EL (cell line): ENCODE data around the gene ZBTB39.
A peak's percentile ranks its signal among the peaks of the same experiment; 100 is the strongest.
"Not testable (repeated sequence)": the region's sequence is repeated elsewhere in the genome, so short reads cannot be mapped to it uniquely, and the experiment has no call there.

Experiments used
- DNase-seq: peaks from one replicate; pipeline ENCODE4 v3.0.0-alpha.2; 2016

The ZBTB39 gene

DNA sequence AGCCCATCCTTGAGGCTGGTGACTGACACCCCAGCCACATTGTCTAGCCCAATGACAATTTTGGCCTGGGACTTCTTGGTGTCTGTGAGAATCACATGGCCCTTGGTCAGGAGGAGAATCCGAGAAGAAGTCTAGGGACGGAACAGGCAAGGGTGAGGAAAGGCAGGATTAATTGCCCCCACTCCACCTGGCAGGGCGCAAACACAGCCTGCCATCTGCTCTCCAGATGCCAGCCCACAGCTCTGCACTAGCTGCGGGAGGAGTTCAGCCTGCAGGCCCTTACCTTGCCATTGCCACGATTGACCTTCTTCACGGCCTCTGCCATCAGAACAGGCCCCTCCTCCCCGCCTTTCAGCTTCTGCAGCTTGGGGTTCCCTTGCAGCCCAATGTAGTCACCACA, 23.1 kb upstream of the ZBTB39 start:
- DNase-seq: no peak

DNA sequence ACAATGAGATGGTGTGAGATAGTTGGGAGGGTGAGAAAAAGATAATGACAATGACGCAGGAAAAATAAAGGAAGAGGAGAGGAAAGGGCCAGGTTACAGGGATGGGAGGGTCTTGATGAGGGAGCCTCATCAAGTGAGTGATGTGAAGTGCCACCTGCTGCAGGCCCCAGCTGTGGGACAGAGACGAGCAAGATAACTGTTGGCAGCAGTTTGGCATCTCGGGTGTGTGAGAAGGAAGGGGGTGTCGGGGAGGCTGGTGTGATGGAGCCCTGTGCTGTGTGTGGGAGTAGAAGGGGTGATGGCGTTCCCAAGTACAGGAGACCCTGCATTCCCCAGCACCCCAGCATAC, 21.4 kb upstream of the ZBTB39 start:
- DNase-seq: no peak

DNA sequence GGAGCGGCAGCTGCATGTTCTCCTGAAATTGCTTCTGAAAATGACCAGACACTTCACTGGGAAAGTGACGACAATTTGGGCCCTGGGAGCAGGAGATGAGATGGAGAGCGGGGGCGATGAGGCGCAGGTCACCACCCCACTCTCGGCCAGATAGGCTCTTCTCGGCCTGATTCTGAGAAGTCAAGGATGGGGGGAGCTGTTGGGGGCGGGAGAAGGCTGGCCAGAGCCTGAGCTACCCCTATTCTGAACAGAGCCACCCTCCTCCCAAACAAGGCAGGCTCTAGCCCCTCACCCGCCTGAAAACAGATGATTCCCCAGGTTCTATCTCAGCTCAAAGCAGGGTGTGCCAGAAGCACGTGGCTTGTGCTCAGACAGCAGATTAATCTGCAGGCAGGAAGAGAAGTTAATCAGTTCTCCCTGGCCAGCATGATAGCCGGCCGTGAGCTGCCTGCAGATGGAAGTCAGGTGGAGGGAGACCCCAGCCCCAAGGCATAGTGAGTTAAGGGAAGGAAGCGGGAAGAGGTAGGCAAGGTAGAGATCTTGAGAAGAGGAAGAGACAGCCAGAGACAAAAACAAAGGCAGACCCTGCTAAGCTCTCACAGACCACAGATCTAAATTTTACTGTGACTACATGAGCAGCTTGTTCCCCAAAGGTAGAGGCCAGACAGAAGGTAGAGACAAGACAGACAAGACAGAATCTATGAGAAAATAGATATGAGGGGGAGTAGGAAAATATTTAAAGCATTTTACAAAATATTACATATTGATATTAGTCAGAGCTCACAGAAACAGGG, 20.9 kb upstream of the ZBTB39 start:
- no peak for DNase-seq

DNA sequence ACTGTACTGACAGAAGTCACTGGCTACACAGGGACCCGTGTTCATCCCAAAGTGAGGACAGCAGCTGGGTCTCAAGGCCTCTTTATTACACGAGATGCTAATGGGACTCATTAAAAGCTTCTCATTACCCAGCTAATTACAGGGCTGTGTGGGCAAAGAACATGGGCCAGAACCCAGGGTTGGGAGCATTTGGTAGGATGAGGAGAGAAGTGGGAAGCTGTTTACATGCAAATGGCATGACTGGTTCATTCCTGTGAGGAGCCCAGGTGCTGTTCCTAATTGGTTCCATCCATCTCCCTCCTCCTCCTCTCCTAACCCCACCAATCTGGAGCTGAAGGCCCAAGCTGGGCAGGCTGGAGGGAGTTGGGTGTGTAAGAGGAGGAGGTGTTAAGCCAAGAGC, 18.9 kb upstream of the ZBTB39 start:
- no peak for DNase-seq

DNA sequence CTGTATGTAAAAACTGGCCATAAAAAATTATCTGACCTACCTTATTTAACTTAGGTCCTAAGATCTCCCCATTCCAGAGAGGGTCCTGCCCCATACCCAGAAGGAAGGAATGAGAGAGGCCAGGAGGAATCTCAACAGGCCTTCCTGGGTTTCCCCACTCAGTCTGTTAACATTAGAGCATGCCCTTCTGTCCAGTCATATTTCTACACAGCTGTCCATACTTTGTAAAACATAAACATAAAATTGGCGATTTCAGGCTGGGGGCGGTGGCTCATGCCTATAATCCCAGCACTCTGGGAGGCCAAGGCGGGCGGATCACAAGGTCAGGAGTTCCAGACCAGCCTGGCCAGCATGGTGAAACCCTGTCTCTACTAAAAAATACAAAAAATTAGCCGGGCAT, 16.0 kb upstream of the ZBTB39 start:
- DNase-seq: not testable (repeated sequence)

DNA sequence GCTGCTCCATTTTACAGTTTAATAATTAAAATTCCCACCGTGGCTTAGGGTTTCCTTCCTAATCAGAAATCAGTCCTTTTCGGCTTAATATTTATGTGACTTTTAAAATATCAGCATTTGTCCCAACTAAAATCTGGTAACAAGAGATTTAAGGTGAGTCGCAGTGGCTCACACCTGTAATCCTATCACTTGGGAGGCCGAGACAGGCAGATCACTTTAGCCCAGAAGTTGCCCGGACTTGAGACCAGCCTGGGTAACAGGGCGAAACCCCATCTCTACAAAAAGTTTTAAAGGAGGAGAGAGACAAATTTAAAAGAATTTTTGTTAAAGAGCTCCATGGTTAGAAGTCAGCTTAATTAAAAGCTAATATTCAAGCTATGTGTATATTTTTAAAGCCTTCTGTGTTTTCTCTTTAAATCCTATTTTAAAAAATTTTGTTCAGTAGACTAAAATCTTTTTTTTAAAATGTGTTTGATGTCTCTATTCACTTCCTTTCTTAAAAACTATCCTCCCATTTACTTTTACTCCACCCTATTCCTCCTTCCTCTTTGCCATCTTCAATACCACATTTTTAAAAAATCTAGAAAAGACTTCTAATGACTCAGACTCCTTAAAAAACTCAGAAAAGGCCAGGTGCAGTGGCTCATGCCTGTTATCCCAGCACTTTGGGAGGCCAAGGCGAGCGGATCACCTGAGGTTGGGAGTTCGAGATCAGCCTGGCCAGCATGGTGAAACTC, 13.8 kb upstream of the ZBTB39 start:
- no peak for DNase-seq

DNA sequence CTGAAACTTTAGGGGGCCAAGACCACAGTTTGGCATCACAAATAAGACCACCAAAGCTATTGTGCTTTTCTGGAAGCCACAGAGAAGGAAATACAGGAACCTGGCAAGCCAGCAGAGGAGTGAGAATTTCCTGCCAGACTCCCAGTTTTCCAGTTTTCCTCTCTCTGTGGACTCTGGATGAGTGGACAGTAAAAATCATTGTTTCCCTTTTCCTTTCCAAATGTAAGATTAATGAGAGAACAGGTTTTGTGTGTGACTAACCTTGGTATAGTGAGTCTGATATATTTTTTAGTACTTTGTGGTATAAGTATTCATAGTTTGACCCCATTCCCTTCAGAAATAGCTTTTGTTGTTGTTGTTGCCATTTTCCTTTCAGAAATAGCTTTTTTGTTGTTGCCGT, 12.6 kb upstream of the ZBTB39 start:
- no peak for DNase-seq

DNA sequence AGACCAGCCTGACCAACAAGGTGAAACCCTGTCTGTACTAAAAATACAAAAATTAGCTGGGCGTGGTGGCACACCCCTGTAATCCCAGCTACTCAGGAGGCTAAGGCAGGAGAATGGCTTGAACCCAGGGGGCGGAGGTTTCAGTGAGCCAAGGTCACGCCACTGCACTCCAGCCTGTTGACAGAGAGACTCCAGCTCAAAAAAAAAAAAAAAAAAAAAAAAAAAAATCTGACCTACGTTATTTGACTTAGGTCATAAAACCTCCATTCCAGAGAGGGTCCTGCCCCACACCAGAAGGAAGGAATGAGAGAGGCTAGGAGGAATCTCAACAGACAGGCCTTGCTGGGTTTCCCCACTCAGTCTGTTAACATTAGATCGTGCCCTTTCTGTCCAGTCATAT, 12.0 kb upstream of the ZBTB39 start:
- DNase-seq: not testable (repeated sequence)

DNA sequence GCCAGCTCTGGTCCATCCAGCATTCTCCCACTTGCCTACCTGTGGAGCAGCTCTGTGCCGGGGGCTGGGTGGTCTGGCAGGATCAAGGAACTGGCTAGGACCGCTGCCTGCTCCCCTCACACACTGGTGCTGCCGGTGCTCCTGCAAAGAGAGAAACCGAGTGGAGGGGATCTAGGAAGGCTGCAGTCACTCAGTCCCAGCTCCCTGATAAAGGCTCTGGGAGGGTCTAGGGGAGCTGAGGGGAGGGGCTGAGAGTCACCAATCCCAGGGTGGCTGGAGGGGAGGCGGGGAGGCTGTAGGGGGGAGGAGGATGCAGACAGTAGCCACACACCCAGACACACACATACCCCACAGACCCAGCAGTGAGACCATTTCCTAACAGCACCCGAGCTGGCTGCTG, 10.0 kb upstream of the ZBTB39 start, which contains the start of gene TAC3:
Gene TAC3, minus strand, starts transcription at position 182 of the 400 bp plus-strand sequence. CDS start 732 bp downstream, outside the sequence.
- DNase-seq: no peak

DNA sequence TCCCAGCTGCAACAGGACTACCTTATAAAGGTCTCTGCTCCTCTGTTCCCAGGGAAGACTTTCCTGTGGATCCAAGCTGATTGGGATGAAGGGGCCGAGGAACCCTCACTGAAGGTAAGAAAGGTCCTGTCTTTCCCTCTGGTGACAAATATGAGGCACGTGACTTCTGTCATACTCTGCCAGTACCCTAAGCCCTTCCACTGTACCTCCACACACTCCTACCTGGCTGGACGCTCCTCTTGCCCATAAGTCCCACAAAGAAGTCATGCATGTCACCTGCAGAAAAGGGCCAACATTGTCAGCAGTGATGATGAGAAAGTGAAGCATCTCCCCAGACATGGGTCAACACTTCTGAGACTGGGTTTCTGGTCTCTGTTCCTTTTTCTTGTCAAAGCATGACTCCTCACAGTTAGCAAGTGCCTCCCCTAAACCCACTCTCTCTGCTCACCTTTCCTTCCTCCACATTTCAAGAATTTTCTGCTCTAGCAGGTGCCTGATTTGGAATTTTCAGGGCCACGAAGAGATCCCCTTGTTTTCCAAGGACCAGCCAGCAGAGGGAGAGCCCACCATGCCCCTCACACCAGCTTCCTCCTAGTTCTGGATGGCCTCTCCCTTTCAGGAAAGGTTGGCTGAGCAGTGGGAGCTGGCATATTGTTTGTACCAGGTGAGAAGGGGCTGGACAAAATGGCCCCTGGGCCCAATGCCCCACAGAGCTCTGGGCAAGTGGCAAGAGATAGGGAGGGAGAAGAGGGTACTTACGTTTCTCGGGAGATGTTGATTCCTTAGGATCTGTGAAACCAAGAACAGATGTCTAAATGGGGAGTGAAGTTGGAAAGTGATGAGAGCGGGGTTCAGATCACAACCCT, 6.5 kb upstream of the ZBTB39 start:
- DNase-seq: no peak

DNA sequence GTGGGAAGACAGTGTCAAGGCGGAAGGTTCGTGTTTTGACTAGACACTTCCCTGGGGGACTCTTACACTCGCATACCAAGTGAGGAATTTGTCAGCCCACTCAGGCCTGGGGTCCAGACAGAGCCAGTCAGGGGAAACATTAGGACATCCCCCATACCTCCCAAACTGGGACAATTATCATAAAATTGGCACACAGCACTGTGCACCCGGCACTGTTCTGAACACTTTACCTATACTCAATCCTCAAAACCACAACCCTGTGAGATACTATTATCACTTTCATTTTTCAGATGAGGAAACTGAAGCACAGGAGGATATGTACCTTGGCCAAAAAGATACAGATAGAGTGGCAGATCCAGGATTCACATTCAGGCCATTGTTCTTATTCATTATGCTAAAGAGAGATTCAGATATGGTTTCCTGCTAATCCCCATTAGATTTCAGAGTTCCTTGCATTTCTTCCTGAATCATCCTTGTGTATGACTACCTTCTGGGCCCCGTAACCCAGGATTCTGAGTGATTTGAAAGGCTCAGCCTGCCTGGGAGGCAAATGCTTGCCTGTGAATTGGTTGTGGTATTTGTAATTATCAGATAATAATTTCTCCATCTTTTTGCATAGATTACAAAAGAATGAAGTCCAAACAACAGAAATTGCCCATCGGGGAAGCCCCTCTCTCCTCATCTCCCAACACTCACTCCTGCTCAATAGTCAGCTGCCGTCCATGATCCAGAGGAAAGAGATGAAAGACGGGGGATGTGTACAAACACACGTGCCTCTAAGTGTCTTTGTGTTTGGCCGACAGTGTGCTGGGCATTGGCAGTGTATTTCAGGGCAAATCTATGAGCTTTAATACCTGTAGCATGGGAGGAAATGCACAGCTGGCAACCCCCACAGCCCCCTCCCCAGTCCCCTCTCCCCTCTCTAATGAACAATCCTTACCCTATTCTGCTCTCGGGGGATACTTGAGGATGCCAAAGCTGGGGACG, 5.4 kb upstream of the ZBTB39 start:
- DNase-seq: no peak

DNA sequence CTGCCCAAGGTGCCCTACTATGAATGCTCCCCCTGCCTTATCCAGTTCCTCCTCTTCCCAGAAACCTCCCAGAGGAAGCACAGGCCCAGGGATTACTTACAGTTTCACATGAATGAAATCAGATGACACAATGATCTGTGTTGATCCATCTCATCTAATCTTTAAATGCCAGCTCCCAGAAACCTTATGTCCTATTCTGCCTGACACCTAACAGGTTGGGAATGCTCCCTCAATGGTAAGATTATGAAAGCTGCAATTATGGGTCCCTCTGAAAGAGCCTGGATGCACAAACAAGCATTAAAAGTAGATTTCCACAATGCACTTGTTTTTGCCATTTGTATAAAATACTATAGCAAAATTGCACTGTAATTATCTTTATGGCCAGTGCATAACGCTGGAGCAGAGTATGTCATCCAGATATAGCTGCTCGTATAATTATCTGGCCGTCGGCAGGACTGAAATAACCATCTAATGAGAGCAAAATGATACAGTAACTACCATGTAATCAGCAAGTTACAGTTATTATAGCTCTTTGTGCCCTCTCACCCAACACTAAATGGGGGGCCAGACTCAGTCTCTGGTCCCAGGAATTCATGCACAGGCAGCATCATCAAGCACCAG, 4.4 kb upstream of the ZBTB39 start:
- no peak for DNase-seq

DNA sequence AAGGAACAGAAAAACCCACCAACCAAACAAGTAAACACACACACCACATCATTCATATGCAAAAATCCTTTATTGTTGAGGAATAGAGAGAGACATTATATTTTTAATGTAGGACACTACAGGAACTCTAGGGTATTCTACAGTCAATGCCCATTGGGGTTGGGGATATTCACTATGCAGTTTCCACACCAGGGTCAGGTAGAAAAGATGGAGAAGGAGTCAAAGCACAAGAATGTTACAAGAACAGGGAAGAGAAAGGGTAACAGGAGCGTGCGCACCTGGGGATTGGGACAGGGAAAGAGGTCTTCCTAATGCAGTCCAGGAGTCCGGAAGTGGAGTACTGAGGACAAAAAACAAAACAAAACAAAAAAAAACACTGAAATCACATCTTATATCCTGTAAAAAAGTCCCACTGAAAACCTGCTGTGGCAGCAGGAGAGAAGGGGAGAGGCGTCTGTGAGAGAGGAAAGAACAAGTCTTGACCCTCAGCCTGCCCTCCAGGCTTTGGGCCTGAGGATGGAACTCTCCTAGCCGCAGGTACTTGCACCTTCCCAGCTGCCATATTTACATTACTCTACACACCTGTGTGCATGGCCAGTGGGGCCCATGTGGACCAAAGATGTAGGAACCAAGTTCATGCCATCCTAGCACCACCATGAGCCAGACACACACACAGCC, 3.7 kb upstream of the ZBTB39 start:
- no peak for DNase-seq

DNA sequence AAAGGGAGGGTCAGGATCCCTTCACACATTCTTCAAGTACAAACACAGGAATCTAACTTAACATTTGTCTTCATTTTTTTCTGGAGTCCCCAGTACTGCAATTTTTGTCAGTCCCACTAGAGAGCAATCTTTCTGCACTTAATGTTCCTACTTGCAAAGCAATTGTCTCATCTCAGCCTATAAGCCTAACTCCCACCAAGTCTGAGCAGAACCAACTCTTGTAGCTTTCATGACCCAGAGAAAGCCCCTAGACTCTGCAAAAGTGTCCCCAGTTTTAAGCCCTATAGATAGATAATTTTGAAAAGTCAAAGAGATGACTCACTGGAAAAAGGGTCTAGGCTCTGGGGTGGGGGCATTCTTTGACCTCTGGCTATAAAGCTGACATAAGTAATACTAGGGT, 1.8 kb upstream of the ZBTB39 start:
- DNase-seq: peak; percentile 67

DNA sequence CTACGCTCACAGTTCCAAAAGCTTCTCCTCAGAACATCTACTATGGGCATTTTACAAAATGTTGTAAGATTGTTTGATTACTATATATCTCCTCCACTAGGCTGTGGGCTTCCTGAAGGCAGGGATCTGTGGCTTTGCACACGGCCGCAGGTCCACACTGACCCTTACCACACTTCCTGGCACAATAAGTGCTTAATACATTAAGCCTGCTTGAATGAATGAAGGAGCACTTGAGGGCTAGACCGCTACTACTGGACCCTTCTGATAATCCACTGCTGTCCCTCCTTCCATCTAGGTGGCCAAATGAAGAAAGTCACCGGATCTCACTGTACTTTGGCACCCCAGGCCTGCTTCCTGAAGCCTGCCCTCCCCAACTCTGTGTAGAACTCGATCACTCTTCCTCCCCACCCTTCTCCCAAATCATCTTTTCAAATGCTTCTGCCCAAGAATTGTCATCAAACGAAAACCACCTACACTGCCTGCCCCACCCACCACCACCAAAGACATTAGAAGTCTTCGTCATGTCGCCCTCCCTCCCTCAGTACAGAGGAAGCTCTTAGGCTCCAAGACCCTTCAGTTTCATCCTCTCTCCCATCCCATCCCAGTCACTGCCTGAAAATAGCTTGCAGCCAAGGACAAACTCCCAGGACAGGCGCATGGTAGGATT, 596 bp upstream of the ZBTB39 start:
- DNase-seq: no peak

DNA sequence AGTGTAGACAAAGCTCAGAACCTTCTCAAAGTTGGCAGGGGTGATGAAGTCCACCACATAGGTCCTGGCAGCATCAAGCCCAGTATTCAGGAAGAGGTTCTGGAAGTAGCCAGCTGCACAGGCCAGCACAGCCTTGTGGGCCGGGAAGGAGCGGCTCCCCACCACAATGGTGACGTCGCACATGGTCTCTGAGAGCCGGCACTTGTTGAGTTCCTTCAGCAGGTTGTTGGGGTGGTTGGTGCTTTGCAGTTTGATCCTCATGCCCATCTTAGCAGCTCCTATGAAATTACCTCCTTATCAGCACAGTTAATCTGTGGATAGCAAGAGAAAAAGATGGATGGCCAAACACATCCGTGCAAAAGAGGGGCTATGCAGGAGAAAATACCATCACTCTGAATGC, 1.7 kb downstream of the ZBTB39 start:
- DNase-seq: no peak

DNA sequence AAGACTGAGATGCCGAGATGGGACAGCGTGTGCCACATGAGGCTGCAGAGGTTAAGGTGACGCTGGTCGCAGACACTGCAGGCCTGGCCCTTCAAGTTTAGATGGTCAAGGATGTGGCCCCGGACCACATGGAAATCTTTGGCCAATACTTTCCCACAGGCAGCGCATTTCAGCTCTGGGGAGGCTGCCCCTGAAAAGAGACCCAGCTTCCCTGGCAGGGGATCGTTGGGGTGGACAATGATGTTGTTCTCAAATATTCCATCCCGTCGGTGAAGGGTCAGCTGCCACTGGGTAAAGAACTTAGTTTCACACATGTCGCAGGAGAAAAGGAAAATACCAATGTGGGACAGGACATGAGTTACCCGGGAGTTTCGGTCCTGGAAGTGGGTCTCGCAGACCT, 3.0 kb downstream of the ZBTB39 start:
- DNase-seq: no peak

DNA sequence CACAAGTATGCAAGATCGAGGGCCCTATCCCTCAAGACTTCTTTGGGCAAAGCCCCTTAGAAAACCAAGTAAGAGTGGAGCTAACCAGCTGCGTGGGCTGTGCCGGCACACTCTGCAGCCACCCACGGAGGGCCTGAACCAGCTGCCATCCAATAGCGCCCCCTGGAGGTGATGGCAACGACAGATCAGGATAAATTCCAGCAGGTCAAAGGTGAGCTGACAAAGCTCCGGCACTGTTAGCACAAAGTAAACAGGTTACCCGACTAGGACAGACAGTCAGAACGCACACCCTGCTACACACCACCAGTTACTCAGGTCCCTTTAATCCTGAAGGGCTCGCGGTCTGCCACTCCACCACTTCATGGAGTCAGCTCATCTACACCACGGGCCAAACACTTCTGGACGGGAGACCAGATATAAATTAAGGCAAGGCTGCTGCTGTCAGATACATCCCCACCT, 4.9 kb downstream of the ZBTB39 start:
- DNase-seq: peak; percentile 70

DNA sequence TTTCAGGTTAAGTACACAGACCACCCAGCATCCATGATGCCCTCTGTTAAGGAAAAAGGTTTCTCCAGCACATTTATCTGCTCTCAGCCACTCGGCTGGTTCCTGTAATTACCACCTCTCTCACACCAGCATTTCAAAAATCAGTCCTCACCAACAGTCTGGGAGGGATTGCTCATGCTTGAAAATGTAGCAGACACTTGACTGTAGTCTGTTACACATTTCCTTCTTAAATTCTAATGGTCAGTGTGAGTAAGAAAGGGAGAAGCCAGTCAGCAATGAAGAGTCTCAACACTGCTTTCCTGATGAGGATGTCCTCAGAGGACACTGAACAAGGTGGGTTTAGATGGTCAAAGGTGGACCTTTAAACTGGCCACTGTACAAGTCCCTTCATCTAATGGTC, 6.0 kb downstream of the ZBTB39 start:
- DNase-seq: no peak

DNA sequence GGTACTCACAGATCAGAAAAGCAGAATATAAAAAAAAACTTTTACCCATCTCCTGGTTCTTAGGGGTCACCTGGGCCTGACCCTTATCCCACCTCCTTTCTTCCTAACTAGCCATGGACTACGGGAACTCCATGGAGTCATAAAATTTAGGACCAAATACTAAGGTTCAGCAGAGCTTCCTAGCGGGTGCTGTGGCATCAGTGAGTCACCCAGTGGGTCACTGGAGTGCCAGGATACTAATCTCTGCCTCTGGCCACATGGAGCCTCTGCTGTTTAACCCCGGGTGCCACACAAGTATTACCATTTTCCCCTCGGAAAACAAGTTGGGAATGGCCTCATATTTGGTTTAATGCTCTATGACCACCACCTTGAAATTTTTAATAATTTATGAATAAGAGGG, 6.9 kb downstream of the ZBTB39 start:
- DNase-seq: peak; percentile 33

DNA sequence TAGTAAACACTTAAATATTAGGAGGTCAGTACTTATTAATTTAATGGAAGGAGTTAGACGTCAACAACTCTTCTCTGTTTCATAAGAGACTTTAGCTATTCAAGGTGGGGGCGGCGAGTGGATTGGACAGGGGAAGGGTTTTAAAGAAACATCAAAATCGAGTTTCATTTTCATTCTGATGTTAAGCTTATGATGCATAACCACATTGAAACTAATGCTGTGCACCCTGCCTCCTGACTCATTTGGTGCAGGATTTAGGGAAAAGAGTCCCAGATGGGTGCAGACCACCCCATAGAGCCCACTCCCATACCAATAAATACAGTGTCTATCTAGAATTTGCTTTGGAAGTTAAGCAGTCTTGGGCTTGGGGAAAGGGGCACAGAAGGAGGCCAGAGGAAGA, 7.4 kb downstream of the ZBTB39 start:
- no peak for DNase-seq
